HCT116 (cell line): ENCODE data around the gene TGFBRAP1. TPM values are rescaled to one million over a fixed set of nuclear protein-coding genes. Genes with fewer than 3 reads are reported as not detected.

Experiments
- ATAC-seq: fragments of 200-7000 bp; cut with Tn5 transposase; 2 replicates; pipeline ENCODE4 v1.9.1; 2020; ENCODE audit warnings: mild to moderate bottlenecking, moderate library complexity
- BruUV-seq: library from RNA; stranded (reverse); fragments of 400-500 nt; replicated peaks from 2 replicates; lab custom pipeline; 2021; lab: Mats Ljungman, UMichigan
- CTCF ChIA-PET: fragments of 300-600 bp; sonication (Branson Sonifier 250); formaldehyde crosslinking; loops from one replicate; lab custom pipeline; 2021; ENCODE audit warnings: antibody characterized with exemption; lab: Charles Lee
- POLR2A ChIA-PET: fragments of 300-600, 350-600 bp; sonication (Branson Sonifier 250); formaldehyde crosslinking; loops from one replicate; lab custom pipeline; 2021; ENCODE audit warnings: antibody characterized with exemption; lab: Charles Lee
- RAD21 ChIA-PET, 2 experiments: fragments of 300-600 bp; sonication (Branson Sonifier 250); formaldehyde crosslinking; loops; one replicate each; lab custom pipeline; 2023; ENCODE audit warnings: low total read pairs in 2 of 2; ENCODE audit not compliant: uncharacterized antibody in 2 of 2, unreplicated experiment in 2 of 2, low non-redundant PET in 1 of 2; lab: Charles Lee
- DNase-seq: peaks from one replicate; pipeline ENCODE4 v3.0.0-alpha.2; 2010; ENCODE audit warnings: low read depth, low spot score
- H2AFZ ChIP-seq: fragments of 200-600 bp; shearing (Covaris generic), sonication (generic); 2 replicates; pipeline ENCODE4 v1.6.1; 2017; ENCODE audit warnings: low read depth, mixed run types, mixed read lengths, antibody characterized with exemption, low read length; ENCODE audit not compliant: poor library complexity, severe bottlenecking
- H3K27ac ChIP-seq: 2 replicates; pipeline ENCODE4 v1.5.1; 2012; ENCODE audit warnings: low read depth, low read length
- H3K27me3 ChIP-seq: fragments of 200-600 bp; sonication (generic); 2 replicates; pipeline ENCODE4 v1.6.1; 2016; ENCODE audit warnings: mixed run types, low read length, mixed read lengths; ENCODE audit not compliant: insufficient read depth
- H3K36me3 ChIP-seq, 2 experiments: fragments of 200-500 bp in 1 of 2; fragments of 200-600 bp in 1 of 2; sonication (Bioruptor generic) in 1 of 2; sonication (generic) in 1 of 2; 2 replicates each; pipeline versions ENCODE4 v1.5.1 to v1.6.1; 2014 to 2016; ENCODE audit warnings: low read length in 2 of 2, inconsistent platforms in 1 of 2, mixed read lengths in 1 of 2, mixed run types in 1 of 2; ENCODE audit not compliant: insufficient read depth in 2 of 2, control insufficient read depth in 1 of 2
- H3K4me1 ChIP-seq, 2 experiments: fragments of 200-600 bp in 1 of 2; sonication (generic) in 1 of 2; 2 replicates each; pipeline versions ENCODE4 v1.5.1 to v1.6.1; 2012 to 2017; ENCODE audit warnings: low read length in 2 of 2, inconsistent platforms in 1 of 2, mild to moderate bottlenecking in 1 of 2, mixed read lengths in 1 of 2, mixed run types in 1 of 2, moderate library complexity in 1 of 2; ENCODE audit not compliant: insufficient read depth in 2 of 2, control insufficient read depth in 1 of 2
- H3K4me2 ChIP-seq: fragments of 200-600 bp; sonication (generic); 2 replicates; pipeline ENCODE4 v1.6.1; 2017; ENCODE audit warnings: mixed run types, low read length, mixed read lengths
- H3K4me3 ChIP-seq, 2 experiments: fragments of 200-600 bp in 1 of 2; sonication (generic) in 1 of 2; replicated peaks in 1 of 2; 2 replicates each; pipeline ENCODE4 v1.5.1; 2011 to 2016; ENCODE audit warnings: low read length in 2 of 2, control low read depth in 1 of 2, low read depth in 1 of 2, mild to moderate bottlenecking in 1 of 2, mixed read lengths in 1 of 2, mixed run types in 1 of 2
- H3K79me2 ChIP-seq: fragments of 200-600 bp; sonication (generic); 2 replicates; pipeline ENCODE4 v1.6.1; 2017; ENCODE audit warnings: mild to moderate bottlenecking, mixed run types, low read length, moderate library complexity, mixed read lengths; ENCODE audit not compliant: insufficient read depth
- H3K9ac ChIP-seq: fragments of 200-600 bp; sonication (generic); 2 replicates; pipeline ENCODE4 v1.6.1; 2016; ENCODE audit warnings: low read length, mixed read lengths
- H3K9me2 ChIP-seq: fragments of 200-600 bp; sonication (generic), shearing (Covaris generic); 2 replicates; pipeline ENCODE4 v1.6.1; 2017; ENCODE audit warnings: mixed run types, mild to moderate bottlenecking, moderate library complexity; ENCODE audit not compliant: insufficient read depth
- H3K9me3 ChIP-seq, 2 experiments: fragments of 200-500 bp in 1 of 2; fragments of 200-600 bp in 1 of 2; sonication (Bioruptor generic) in 1 of 2; sonication (generic) in 1 of 2; 2 replicates each; pipeline ENCODE4 v1.6.1; 2014 to 2017; ENCODE audit warnings: low read length in 2 of 2, mixed read lengths in 2 of 2, inconsistent platforms in 1 of 2, low read depth in 1 of 2, mild to moderate bottlenecking in 1 of 2, mixed run types in 1 of 2, moderate library complexity in 1 of 2; ENCODE audit not compliant: control insufficient read depth in 1 of 2, insufficient read depth in 1 of 2
- H4K20me1 ChIP-seq: fragments of 200-600 bp; sonication (generic), shearing (Covaris generic); 2 replicates; pipeline ENCODE4 v1.6.1; 2017; ENCODE audit warnings: mixed run types, mild to moderate bottlenecking, moderate library complexity; ENCODE audit not compliant: insufficient read depth
- ATF3 ChIP-seq: IDR thresholded peaks from 2 replicates; pipeline ENCODE4 v1.6.1; 2012
- CBX3 ChIP-seq: IDR thresholded peaks from 2 replicates; pipeline ENCODE4 v1.6.1; 2012; ENCODE audit warnings: low read depth
- CTCF ChIP-seq, 3 experiments: fragments of 200-600 bp in 1 of 3; sonication (generic) in 1 of 3; IDR thresholded peaks in 2 of 3; conservative IDR thresholded peaks in 1 of 3; 2 replicates each; pipeline ENCODE4 v1.5.1; 2012 to 2017; ENCODE audit warnings: low read depth in 2 of 3, low read length in 2 of 3, antibody characterized with exemption in 1 of 3, borderline replicate concordance in 1 of 3, control low read depth in 1 of 3, mild to moderate bottlenecking in 1 of 3, mixed read lengths in 1 of 3, mixed run types in 1 of 3, moderate library complexity in 1 of 3; ENCODE audit not compliant: insufficient read depth in 1 of 3
- EGR1 ChIP-seq: IDR thresholded peaks from 2 replicates; pipeline ENCODE4 v1.6.1; 2012; ENCODE audit warnings: low read depth
- ELF1 ChIP-seq: IDR thresholded peaks from 2 replicates; pipeline ENCODE4 v1.6.1; 2012; ENCODE audit warnings: low read depth, borderline replicate concordance
- EZH2 ChIP-seq: fragments of 200-600 bp; sonication (generic); IDR thresholded peaks from 2 replicates; pipeline ENCODE4 v1.6.1; 2017; ENCODE audit warnings: antibody characterized with exemption, mixed run types
- EZH2phosphoT487 ChIP-seq: fragments of 200-600 bp; IDR thresholded peaks from 2 replicates; pipeline ENCODE4 v1.6.1; 2018; ENCODE audit warnings: antibody characterized with exemption, borderline replicate concordance
- FOSL1 ChIP-seq: IDR thresholded peaks from 2 replicates; pipeline ENCODE4 v1.6.1; 2012; ENCODE audit warnings: low read depth
- POLR2A ChIP-seq: IDR thresholded peaks from 2 replicates; pipeline ENCODE4 v1.7.0; 2011; ENCODE audit warnings: borderline replicate concordance; ENCODE audit not compliant: insufficient read depth, insufficient read length; ENCODE audit errors: extremely low read depth
- POLR2AphosphoS5 ChIP-seq: IDR thresholded peaks from 2 replicates; pipeline ENCODE4 v1.6.1; 2011; ENCODE audit warnings: mild to moderate bottlenecking, low read depth, low read length, moderate library complexity
- RAD21 ChIP-seq: IDR thresholded peaks from 2 replicates; pipeline ENCODE4 v1.6.1; 2012; ENCODE audit warnings: low read depth, mild to moderate bottlenecking
- REST ChIP-seq: IDR thresholded peaks from 2 replicates; pipeline ENCODE4 v1.6.1; 2012; ENCODE audit warnings: low read depth
- SP1 ChIP-seq: IDR thresholded peaks from 2 replicates; pipeline ENCODE4 v1.6.1; 2012; ENCODE audit warnings: low read depth
- TCF7L2 ChIP-seq: IDR thresholded peaks from 2 replicates; pipeline ENCODE4 v1.7.0; 2011; ENCODE audit warnings: borderline replicate concordance, inconsistent platforms; ENCODE audit not compliant: insufficient read depth, insufficient read length; ENCODE audit errors: extremely low read depth
- YY1 ChIP-seq: IDR thresholded peaks from 2 replicates; pipeline ENCODE4 v1.6.1; 2011; ENCODE audit warnings: low read length, low read depth, moderate library complexity, mild to moderate bottlenecking; ENCODE audit not compliant: insufficient replicate concordance; ENCODE audit errors: extremely low read depth
- ZBTB33 ChIP-seq: IDR thresholded peaks from 2 replicates; pipeline ENCODE4 v1.6.1; 2011; ENCODE audit warnings: mild to moderate bottlenecking, low read length, moderate library complexity; ENCODE audit not compliant: insufficient replicate concordance; ENCODE audit errors: extremely low read depth
- ZFX ChIP-seq: fragments of 450-650 bp; IDR thresholded peaks from 2 replicates; pipeline ENCODE4 v1.6.1; 2017
- ZNF274 ChIP-seq: fragments of 200-500 bp; sonication (Bioruptor generic); IDR thresholded peaks from 2 replicates; pipeline ENCODE4 v1.6.1; 2014; ENCODE audit warnings: mild to moderate bottlenecking, low read depth, low read length, inconsistent platforms
- intact Hi-C: fragments of 100-400 bp; cut with micrococcal nuclease; formaldehyde crosslinking; loops from 2 replicates; pipeline ENCODE4 v1.10.0; 2022
- total RNA-seq: library from RNA; stranded (reverse); gene quantifications from one replicate; pipeline ENCODE4 v1.2.1, GENCODE V29; 2021; ENCODE audit not compliant: unreplicated experiment

Gene TGFBRAP1
- total RNA-seq, 1 experiment from 2014 or later, result 18.3 TPM

GRCh38 chr2:105328281-105329196 lies 996 bp downstream of the TGFBRAP1 start:
- Histone ChIP-seq H3K4me2 (peak overlapping the region; percentile 71), H3K36me3 (no peaks in the 10 kb centered on the region), H3K27me3 (no peaks in the 10 kb centered on the region), H4K20me1 (no peaks in the 10 kb centered on the region), H3K9me3 (no peaks in the 10 kb centered on the region), H3K9ac (peak overlapping the region; percentile 74), H3K27ac (peak overlapping the region; percentile 37), H3K4me3 (peak overlapping the region; percentile 51 to 59), H3K79me2 (peaks cover 57% of the 10 kb centered on the region), H2AFZ (no peak overlapping the region), H3K4me1 (peaks cover 12 to 26% of the 10 kb centered on the region in 2 experiments), H3K9me2 (no peaks in the 10 kb centered on the region)
- intact Hi-C loops, result no loop called here
- ChIA-PET RAD21 (interaction anchor here in 1 of 2 experiments (0.7 kb wide), 1 partner anchor 28 kb away, joined by 3 read pairs; no protein-coding TSS in a partner anchor), POLR2A (no interaction called here), CTCF (interaction anchor here (1.3 kb wide), 1 partner anchor 41 kb away, joined by 3 read pairs; no protein-coding TSS in a partner anchor)
- BruUV-seq, result no TSS peak
- DNase-seq, result no peak
- TF ChIP-seq EGR1 (no peak), YY1 (no peak), CTCF (IDR thresholded peaks at IDR 0.05 in 2 of 3, conservative IDR thresholded peaks at IDR 0.05 in 1 of 3; ENCODE audit: borderline replicate concordance in 1 of 3, insufficient read depth in 1 of 3, low read depth in 2 of 3, low read length in 2 of 3) (no peak), ELF1 (no peak), TCF7L2 (no peak), CBX3 (no peak), RAD21 (no peak), FOSL1 (no peak), EZH2phosphoT487 (no peak), SP1 (no peak), POLR2A (no peak), POLR2AphosphoS5 (no peak), REST (no peak), ZFX (no peak), ATF3 (no peak), ZBTB33 (no peak), ZNF274 (no peak), EZH2 (no peak)
- ATAC-seq, result peak; percentile 15; the same call in 1 of the 2 replicates
